Measurements from ENCODE around the gene CD1C.
"Not testable (repeated sequence)": the region's sequence is repeated elsewhere in the genome, so short reads cannot be mapped to it uniquely, and the experiment has no call there.

- TF ChIP-seq CTCF, POLR2AphosphoS5, POLR2A (IDR thresholded peaks at IDR 0.05): not testable (repeated sequence)
Observed at GRCh38 chr1:158282421-158282820, 7.3 kb upstream of the CD1C start.

All from transverse colon (tissue), 4 donors.